Measurements from ENCODE around the gene TPD52L2. TPM values are rescaled to one million over a fixed set of nuclear protein-coding genes. Genes with fewer than 3 reads are reported as not detected.

TPD52L2 gene
- total and polyA plus RNA-seq, 8 donors, result 42.0 to 75.6 (median 52.9) TPM

- Histone ChIP-seq H3K36me3 (peaks cover 0 to 25% (median 17%) of the 10 kb centered on the region in 4 donors), H3K4me1 (peaks cover 35 to 76% (median 64%) of the 10 kb centered on the region in 4 donors), H3K27me3 (peaks cover 0 to 52% (median 33%) of the 10 kb centered on the region in 3 donors), H3K4me3 (no peak overlapping the region), H3K9me3 (no peaks in the 10 kb centered on the region), H3K27ac (peak overlapping the region; percentile 17 to 59 (median 54))
- 1 to 9% (median 4%) methylated on average over 5 to 12 of the region's 12 CpGs for WGBS, 5 donors
- intact Hi-C loops (cut with DNase I; ENCODE audit: low total_unique reads), result no loop called here
- peak in 1 of 2 donors; percentile 77 for DNase-seq
- TF ChIP-seq POLR2A (IDR thresholded peaks at IDR 0.05), result no peak
- no peak for TF ChIP-seq EP300 (IDR thresholded peaks at IDR 0.05)
- TF ChIP-seq, protein P1, sequence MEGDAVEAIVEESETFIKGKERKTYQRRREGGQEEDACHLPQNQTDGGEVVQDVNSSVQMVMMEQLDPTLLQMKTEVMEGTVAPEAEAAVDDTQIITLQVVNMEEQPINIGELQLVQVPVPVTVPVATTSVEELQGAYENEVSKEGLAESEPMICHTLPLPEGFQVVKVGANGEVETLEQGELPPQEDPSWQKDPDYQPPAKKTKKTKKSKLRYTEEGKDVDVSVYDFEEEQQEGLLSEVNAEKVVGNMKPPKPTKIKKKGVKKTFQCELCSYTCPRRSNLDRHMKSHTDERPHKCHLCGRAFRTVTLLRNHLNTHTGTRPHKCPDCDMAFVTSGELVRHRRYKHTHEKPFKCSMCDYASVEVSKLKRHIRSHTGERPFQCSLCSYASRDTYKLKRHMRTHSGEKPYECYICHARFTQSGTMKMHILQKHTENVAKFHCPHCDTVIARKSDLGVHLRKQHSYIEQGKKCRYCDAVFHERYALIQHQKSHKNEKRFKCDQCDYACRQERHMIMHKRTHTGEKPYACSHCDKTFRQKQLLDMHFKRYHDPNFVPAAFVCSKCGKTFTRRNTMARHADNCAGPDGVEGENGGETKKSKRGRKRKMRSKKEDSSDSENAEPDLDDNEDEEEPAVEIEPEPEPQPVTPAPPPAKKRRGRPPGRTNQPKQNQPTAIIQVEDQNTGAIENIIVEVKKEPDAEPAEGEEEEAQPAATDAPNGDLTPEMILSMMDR (IDR thresholded peaks at IDR 0.05), result no peak
- TF ChIP-seq POLR2AphosphoS5 (IDR thresholded peaks at IDR 0.05), result no peak
Observed at GRCh38 chr20:63858393-63859165, 6.5 kb upstream of the TPD52L2 start.

GRCh38 chr20:63859166-63859699 is 5.8 kb upstream of the TPD52L2 start:
- WGBS, 5 donors, result 31 to 49% (median 39%) methylated on average over 6 to 7 of the region's 7 CpGs
- no peak overlapping the region for H3K4me3 ChIP-seq
- peaks cover 0 to 25% (median 17%) of the 10 kb centered on the region in 4 donors for H3K36me3 ChIP-seq
- intact Hi-C loops (cut with DNase I; ENCODE audit: low total_unique reads), result no loop called here
- H3K4me1 ChIP-seq, result peaks cover 35 to 73% (median 64%) of the 10 kb centered on the region in 4 donors
- TF ChIP-seq, protein P1 (IDR thresholded peaks at IDR 0.05), result no peak
- no peak for TF ChIP-seq POLR2AphosphoS5 (IDR thresholded peaks at IDR 0.05)
- no peak for TF ChIP-seq POLR2A (IDR thresholded peaks at IDR 0.05)
- no peak for TF ChIP-seq EP300 (IDR thresholded peaks at IDR 0.05)
- H3K27ac ChIP-seq, result peak overlapping the region in 3 of 5 donors; percentile 54 to 59 (median 54)
- H3K27me3 ChIP-seq, result peaks cover 0 to 45% (median 29%) of the 10 kb centered on the region in 3 donors
- DNase-seq, result no peak
- no peaks in the 10 kb centered on the region for H3K9me3 ChIP-seq

DNA sequence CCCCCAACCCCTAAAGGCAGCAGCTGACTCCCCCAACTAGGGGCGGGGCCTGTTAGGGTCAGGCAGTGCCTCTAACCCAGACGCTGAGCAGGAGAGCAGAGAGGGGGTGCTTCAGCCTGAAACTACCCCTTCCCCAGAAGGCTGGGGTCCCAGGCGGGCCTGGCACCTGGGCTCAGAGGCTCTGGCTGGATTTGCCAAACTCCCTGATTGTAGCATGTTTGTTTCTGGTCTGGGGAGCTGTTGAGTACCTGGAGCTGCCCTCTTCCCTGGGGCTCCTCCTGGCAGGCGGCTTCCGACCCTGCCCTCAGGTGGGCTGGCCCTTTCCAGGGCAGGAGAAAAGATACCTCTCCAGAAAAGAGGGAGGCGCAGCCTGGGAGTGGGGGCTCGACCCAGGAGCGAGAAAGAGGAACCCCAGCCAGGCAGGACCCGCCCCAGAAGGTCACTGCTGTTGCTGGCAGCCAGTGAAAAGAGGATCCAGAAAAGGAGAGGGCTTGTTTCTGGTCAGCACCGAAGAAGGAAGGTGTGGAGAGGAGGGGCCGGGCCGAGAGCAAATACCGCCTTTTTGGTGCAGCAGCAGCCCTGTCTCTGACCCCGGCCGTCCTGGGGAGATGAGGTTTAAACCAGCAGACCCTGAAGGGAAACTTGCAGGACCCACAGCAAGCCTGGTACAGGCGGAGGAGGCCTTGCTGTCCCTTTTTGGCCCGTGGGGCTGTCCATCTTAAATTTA is 4.6 kb upstream of the TPD52L2 start:
- Histone ChIP-seq H3K27ac (peak overlapping the region in 1 of 5 donors; percentile 29), H3K4me3 (no peak overlapping the region), H3K27me3 (peaks cover 0 to 33% (median 16%) of the 10 kb centered on the region in 3 donors), H3K36me3 (peaks cover 0 to 25% (median 17%) of the 10 kb centered on the region in 4 donors), H3K9me3 (no peaks in the 10 kb centered on the region), H3K4me1 (peaks cover 25 to 60% (median 57%) of the 10 kb centered on the region in 4 donors)
- no peak for DNase-seq
- 65 to 72% (median 68%) methylated on average over 17 of the region's 17 CpGs for WGBS, 5 donors
- TF ChIP-seq, protein P1 (IDR thresholded peaks at IDR 0.05), result no peak
- TF ChIP-seq POLR2AphosphoS5 (IDR thresholded peaks at IDR 0.05) (no peak), POLR2A (IDR thresholded peaks at IDR 0.05) (no peak)
- intact Hi-C loops (cut with DNase I; ENCODE audit: low total_unique reads), result no loop called here

- Histone ChIP-seq H3K4me3 (no peak within 1 kb of the TSS), H3K27me3 (peaks cover 0 to 23% (median 10%) of the 10 kb centered on the region in 3 donors), H3K36me3 (peaks cover 0 to 25% (median 17%) of the 10 kb centered on the region in 4 donors), H3K9me3 (no peaks in the 10 kb centered on the region), H3K27ac (peak within 1 kb of the TSS in 1 of 5 donors; percentile 29), H3K4me1 (peaks cover 33 to 64% (median 57%) of the 10 kb centered on the region in 4 donors)
- TF ChIP-seq, protein P1 (IDR thresholded peaks at IDR 0.05), result no peak
- TF ChIP-seq EP300 (IDR thresholded peaks at IDR 0.05) (no peak), POLR2A (IDR thresholded peaks at IDR 0.05) (no peak), POLR2AphosphoS5 (IDR thresholded peaks at IDR 0.05) (no peak)
- no peak for DNase-seq
- 95 to 97% (median 96%) methylated on average over 40 to 59 of the region's 59 CpGs for WGBS, 5 donors
- intact Hi-C loops (cut with DNase I; ENCODE audit: low total_unique reads), result no loop called here
Observed at GRCh38 chr20:63861365-63861934, 3.6 kb upstream of the TPD52L2 start, which contains the start of gene ABHD16B. Gene ABHD16B (plus strand): TSS chr20:63861498. CDS start chr20:63861541, 43 bp downstream.

All from stomach (tissue), 9 donors.